Motor neuron (in vitro differentiated cells): ENCODE results near the gene MAST1. TPM values are rescaled to one million over a fixed set of nuclear protein-coding genes. Genes with fewer than 3 reads are reported as not detected.

Source experiments
- ATAC-seq, 8 experiments: fragments of 200-7000 bp; cut with Tn5 transposase; replicated peaks in 6 of 8; 2 replicates each; pipeline ENCODE4 v1.8.0; 2021; ENCODE audit warnings: mild to moderate bottlenecking in 8 of 8, moderate library complexity in 8 of 8
- H3K27ac ChIP-seq, 2 donors: fragments of 250-450 bp; sonication (Bioruptor Pico); 2 replicates each; pipeline ENCODE4 v1.9.0; 2021; ENCODE audit warnings: antibody characterized with exemption in 2 of 2, mild to moderate bottlenecking in 2 of 2, moderate library complexity in 1 of 2
- H3K4me1 ChIP-seq, 2 donors: fragments of 250-450 bp; sonication (Bioruptor Pico); replicated peaks in 1 of 2; 2 replicates each; pipeline ENCODE4 v1.6.1; 2021; ENCODE audit warnings: antibody characterized with exemption in 2 of 2, mild to moderate bottlenecking in 2 of 2, moderate library complexity in 1 of 2
- H3K4me3 ChIP-seq, 5 donors: fragments of 250-450 bp; sonication (Bioruptor Pico); 2 replicates each; pipeline ENCODE4 v1.9.0; 2021; ENCODE audit warnings: antibody characterized with exemption in 5 of 5, mild to moderate bottlenecking in 5 of 5, moderate library complexity in 4 of 5
- WGBS, 10 experiments: fragments of 450-650 bp; shearing (Covaris generic); methylation state at CpG; one replicate each; pipeline ENCODE4 v1.0.0; 2022; 5-methylcytosine and 5-hydroxymethylcytosine counted together
- in situ Hi-C, 9 experiments: fragments of 400-800 bp; cut with MboI; loops; one replicate each; pipeline ENCODE4 v1.15.0; 2021; ENCODE audit warnings: low sequenced_read_pairs in 9 of 9, low pct_unique_long_range_greater_than_20kb in 2 of 9; ENCODE audit not compliant: unreplicated experiment in 9 of 9
- total RNA-seq, 8 experiments: library from RNA; unstranded; fragments of 300-600 nt; gene quantifications; 2 replicates each; pipeline versions ENCODE4 v1.2.3 to v1.2.4, GENCODE V29; 2022

Gene MAST1
- total RNA-seq, 8 experiments from 2014 or later, result 0.25 to 41.1 (median 16.6) TPM

- no peak for ATAC-seq
- Histone ChIP-seq H3K4me1 (no peaks in the 10 kb centered on the region), H3K27ac (no peak overlapping the region), H3K4me3 (no peak overlapping the region)
- whole genome bisulfite sequencing, 10 experiments, result 20 to 93% (median 86%) methylated on average over 1 to 13 of the region's 35 CpGs
- in situ Hi-C loops, result no loop called here
Measured at GRCh38 chr19:12858041-12858928, 20.0 kb downstream of the MAST1 start.

- WGBS, 10 experiments, result 13 to 100% (median 81%) methylated on average over 1 to 5 of the region's 7 CpGs; no CpG with 5 or more reads in 1 of the 10 experiments
Measured at GRCh38 chr19:12859546-12859945, 21.2 kb downstream of the MAST1 start.

DNA sequence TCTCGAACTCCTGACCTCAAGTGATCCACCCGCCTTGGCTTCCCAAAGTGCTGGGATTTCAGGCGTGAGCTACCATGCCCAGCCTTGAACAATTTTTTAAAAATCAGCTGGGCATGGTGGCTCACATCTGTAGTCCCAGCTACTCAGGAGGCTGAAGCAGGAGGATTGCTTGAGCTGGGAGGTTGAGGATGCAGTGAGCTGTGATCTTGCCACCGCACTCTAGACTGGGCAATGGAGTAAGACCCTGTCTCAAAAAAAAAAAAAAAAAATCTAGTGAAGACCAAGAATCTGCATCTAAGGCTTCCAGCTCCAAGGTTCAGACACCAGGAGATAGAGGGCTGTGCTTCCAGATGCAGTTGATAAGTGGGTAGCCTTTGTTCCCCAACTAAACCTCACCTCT lies 25.8 kb downstream of the MAST1 start:
- ATAC-seq, result no peak
- Histone ChIP-seq H3K27ac (no peak overlapping the region), H3K4me3 (no peak overlapping the region), H3K4me1 (peaks cover 0 to 5% of the 10 kb centered on the region in 2 donors)
- 60 to 100% (median 87%) methylated on average over 1 to 3 of the region's 4 CpGs; no CpG with 5 or more reads in 4 of the 10 experiments for WGBS, 10 experiments
- in situ Hi-C loops, result no loop called here

More at GRCh38 chr19:12859546-12859945, 21.2 kb downstream of the MAST1 start:
- H3K27ac ChIP-seq, result no peak overlapping the region
- no peak overlapping the region for H3K4me3 ChIP-seq
- H3K4me1 ChIP-seq, result no peaks in the 10 kb centered on the region
- in situ Hi-C loops, result no loop called here
- no peak for ATAC-seq

GRCh38 chr19:12864721-12865715 lies 26.7 kb downstream of the MAST1 start:
- H3K4me1 ChIP-seq, result peaks cover 0 to 5% of the 10 kb centered on the region in 2 donors
- H3K27ac ChIP-seq, result no peak overlapping the region
- H3K4me3 ChIP-seq, result no peak overlapping the region
- in situ Hi-C loops, result no loop called here
- WGBS, 10 experiments, result 89 to 95% (median 89%) methylated on average over 7 to 13 of the region's 34 CpGs; no CpG with 5 or more reads in 7 of the 10 experiments
- no peak for ATAC-seq

- no peak overlapping the region for H3K4me3 ChIP-seq
- ATAC-seq, result no peak
- 88% methylated on average over 1 of the region's 19 CpGs; no CpG with 5 or more reads in 9 of the 10 experiments for WGBS, 10 experiments
- H3K4me1 ChIP-seq, result peaks cover 0 to 5% of the 10 kb centered on the region in 2 donors
- in situ Hi-C loops, result no loop called here
- H3K27ac ChIP-seq, result no peak overlapping the region
Measured at GRCh38 chr19:12865746-12866415, 27.6 kb downstream of the MAST1 start.

- in situ Hi-C loops, result no loop called here
- Histone ChIP-seq H3K27ac (no peak overlapping the region), H3K4me1 (peaks cover 0 to 5% of the 10 kb centered on the region in 2 donors), H3K4me3 (no peak overlapping the region)
- ATAC-seq, result peak in 2 of 8 experiments; percentile 5 to 10
- WGBS, 10 experiments, result 56 to 92% (median 78%) methylated on average over 2 to 13 of the region's 29 CpGs; no CpG with 5 or more reads in 6 of the 10 experiments
Measured at GRCh38 chr19:12866416-12867119, 28.3 kb downstream of the MAST1 start.

- ATAC-seq, result peak; percentile 50 to 87 (median 75)
- 8 to 50% (median 35%) methylated on average over 1 to 12 of the region's 51 CpGs; no CpG with 5 or more reads in 3 of the 10 experiments for WGBS, 10 experiments
- in situ Hi-C loops, result no loop called here
Measured at GRCh38 chr19:12867120-12868099, 29.1 kb downstream of the MAST1 start.

GRCh38 chr19:12868540-12869112 lies 30.3 kb downstream of the MAST1 start:
- Histone ChIP-seq H3K4me1 (peaks cover 0 to 5% of the 10 kb centered on the region in 2 donors), H3K27ac (no peak overlapping the region), H3K4me3 (no peak overlapping the region)
- ATAC-seq, result peak in 2 of 8 experiments; percentile 18 to 27
- WGBS, 10 experiments, result 60 to 94% (median 93%) methylated on average over 2 to 5 of the region's 10 CpGs; no CpG with 5 or more reads in 5 of the 10 experiments
- in situ Hi-C loops, result no loop called here

More at GRCh38 chr19:12867120-12868099, 29.1 kb downstream of the MAST1 start:
- Histone ChIP-seq H3K4me1 (peaks cover 0 to 5% of the 10 kb centered on the region in 2 donors), H3K27ac (no peak overlapping the region), H3K4me3 (peak overlapping the region in 4 of 5 donors; percentile 24 to 36 (median 26))

GRCh38 chr19:12871681-12872080 lies 33.4 kb downstream of the MAST1 start:
- Histone ChIP-seq H3K4me3 (no peak overlapping the region), H3K27ac (no peak overlapping the region), H3K4me1 (peaks cover 0 to 5% of the 10 kb centered on the region in 2 donors)
- WGBS, 10 experiments, result 10 to 100% (median 73%) methylated on average over 1 to 3 of the region's 3 CpGs; no CpG with 5 or more reads in 2 of the 10 experiments
- no peak for ATAC-seq
- in situ Hi-C loops, result no loop called here

DNA sequence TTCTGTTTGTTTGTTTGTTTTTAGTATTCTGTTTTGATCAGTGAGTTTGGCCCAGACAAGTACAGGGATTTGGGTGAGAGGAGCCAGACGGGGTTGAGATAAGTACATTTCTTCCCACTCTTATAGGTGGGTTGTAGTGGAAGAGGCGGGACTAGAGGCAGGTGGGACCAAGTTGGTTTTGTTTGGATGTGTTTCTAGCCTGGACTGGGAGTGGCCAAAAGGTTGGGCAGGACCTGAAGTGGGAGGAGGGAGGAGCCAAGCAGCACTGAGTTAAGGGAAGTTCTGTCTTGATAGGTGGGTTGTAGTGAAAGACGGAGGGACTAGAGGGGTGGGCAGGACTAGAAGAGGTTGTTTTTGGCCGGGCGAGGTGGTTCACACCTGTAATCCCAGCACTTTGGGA lies 33.9 kb downstream of the MAST1 start:
- in situ Hi-C loops, result no loop called here
- Histone ChIP-seq H3K27ac (no peak overlapping the region), H3K4me1 (no peaks in the 10 kb centered on the region), H3K4me3 (no peak overlapping the region)
- WGBS, 10 experiments, result 58 to 100% (median 97%) methylated on average over 1 to 4 of the region's 5 CpGs; no CpG with 5 or more reads in 3 of the 10 experiments
- no peak for ATAC-seq
